ENCODE results near the gene CTU2. TPM values are rescaled to one million over a fixed set of nuclear protein-coding genes. Genes with fewer than 3 reads are reported as not detected.

CTU2 gene
- total RNA-seq, 1 experiment from 2014 or later, result 52.4 TPM

DNA sequence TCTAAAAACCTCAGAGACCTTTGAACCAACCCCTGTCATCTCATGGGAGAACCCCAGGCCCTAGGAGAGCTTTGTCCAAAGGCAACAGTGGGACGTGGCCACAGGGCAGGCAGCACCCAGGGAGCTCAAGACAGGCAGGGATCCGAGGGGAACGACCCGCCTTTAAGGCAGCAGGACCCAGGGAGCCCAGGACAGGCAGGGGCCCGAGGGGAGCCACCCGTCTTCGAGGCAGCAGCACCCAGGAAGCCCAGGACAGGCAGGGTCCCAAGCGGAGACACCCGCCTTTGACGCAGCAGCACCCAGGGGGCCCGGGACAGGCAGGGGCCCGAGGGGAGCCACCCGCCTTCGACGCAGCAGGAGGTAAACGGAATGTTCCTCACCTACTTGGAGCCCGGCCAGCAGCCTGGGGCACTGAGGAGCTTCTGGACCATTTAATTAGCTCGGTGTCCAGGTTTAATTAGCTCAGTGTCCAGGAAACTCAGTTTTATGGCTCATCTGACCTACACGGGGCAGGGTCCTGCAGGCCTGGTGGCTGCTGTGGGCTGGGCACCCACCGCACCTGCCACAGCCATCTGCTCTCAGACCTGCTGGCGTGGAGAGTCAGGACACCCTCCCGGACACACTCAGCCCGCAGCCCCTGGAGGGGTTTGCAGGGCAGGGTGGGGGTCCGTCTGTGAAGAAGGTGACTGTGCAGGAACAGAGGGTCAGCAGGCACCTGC is 54.3 kb downstream of the CTU2 start:
- Mint-ChIP-seq H3K4me3 (no peak overlapping the region), H3K4me1 (peaks cover 28% of the 10 kb centered on the region), H3K36me3 (no peaks in the 10 kb centered on the region), H3K9me3 (no peaks in the 10 kb centered on the region), H3K27me3 (ENCODE audit: low read depth) (no peaks in the 10 kb centered on the region), H3K27ac (no peak overlapping the region; the same call in 1 of the 2 replicates)
- POLR2A ChIA-PET, result interaction anchor here (1.0 to 1.6 kb wide), 2 partner anchors 9 kb away, joined by 3 to 4 read pairs; no protein-coding TSS in a partner anchor
- ATAC-seq (no peak), DNase-seq (ENCODE audit: low spot score) (no peak)
- CTCF ChIA-PET, result interaction anchor here (1.7 to 9.0 kb wide), 5 partner anchors 8 to 52 kb away, joined by 6 to 185 read pairs (median 14); partner anchors contain the start of gene PIEZO1
- TF ChIP-seq EMX1 (CRISPR knock-in tag; IDR thresholded peaks at IDR 0.05), result no peak
- TF ChIP-seq, protein P1, sequence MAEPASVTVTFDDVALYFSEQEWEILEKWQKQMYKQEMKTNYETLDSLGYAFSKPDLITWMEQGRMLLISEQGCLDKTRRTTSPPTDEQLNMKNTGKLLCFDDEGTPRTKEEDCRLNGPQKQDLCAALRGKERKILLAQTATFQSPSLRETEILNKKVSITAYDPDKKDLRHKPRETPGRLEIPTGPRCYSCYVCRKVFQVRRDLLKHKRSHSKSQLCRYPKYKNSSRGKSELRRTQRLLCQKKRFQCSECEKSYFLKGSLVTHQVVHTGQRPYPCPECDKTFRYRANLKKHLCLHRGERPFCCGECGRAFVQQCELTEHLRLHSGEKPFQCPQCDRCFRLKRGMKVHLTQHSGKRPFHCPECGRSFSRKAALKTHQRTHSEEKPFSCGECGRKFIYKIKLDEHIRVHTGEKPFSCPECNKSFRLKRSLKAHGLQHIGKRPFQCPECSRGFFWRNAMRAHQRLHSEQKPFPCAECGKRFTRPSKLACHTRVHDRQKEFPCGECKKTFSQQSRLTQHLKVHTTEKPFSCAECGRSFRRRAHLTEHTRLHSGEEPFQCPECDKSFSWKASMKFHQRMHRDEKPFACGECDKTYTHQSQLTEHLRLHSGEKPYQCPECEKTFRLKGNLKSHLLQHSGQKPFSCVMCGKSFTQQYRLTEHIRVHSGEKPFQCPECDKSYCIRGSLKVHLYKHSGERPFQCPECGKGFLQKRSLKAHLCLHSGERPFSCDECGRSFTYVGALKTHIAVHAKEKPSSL (CRISPR knock-in tag; conservative IDR thresholded peaks at IDR 0.05), result no peak
- no peak for TF ChIP-seq ZNF416 (CRISPR knock-in tag; IDR thresholded peaks at IDR 0.05)
- no peak for TF ChIP-seq TEAD4 (CRISPR knock-in tag; IDR thresholded peaks at IDR 0.05)
- TF ChIP-seq IRF2 (CRISPR knock-in tag; IDR thresholded peaks at IDR 0.05; ENCODE audit: borderline replicate concordance, low read depth), result no peak
- no peak for TF ChIP-seq ZNF219 (CRISPR knock-in tag; IDR thresholded peaks at IDR 0.05; ENCODE audit: borderline replicate concordance)
- no peak for TF ChIP-seq NR2C2 (CRISPR knock-in tag; IDR thresholded peaks at IDR 0.05)
- TF ChIP-seq E2F4 (CRISPR knock-in tag; IDR thresholded peaks at IDR 0.05; ENCODE audit: borderline replicate concordance, low read depth), result no peak
- TF ChIP-seq ZNF423 (CRISPR knock-in tag; IDR thresholded peaks at IDR 0.05), result no peak
- TF ChIP-seq, protein P2, sequence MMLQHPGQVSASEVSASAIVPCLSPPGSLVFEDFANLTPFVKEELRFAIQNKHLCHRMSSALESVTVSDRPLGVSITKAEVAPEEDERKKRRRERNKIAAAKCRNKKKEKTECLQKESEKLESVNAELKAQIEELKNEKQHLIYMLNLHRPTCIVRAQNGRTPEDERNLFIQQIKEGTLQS (CRISPR knock-in tag; conservative IDR thresholded peaks at IDR 0.05), result no peak
- no peak for TF ChIP-seq ZNF396 (CRISPR knock-in tag; IDR thresholded peaks at IDR 0.05; ENCODE audit: borderline replicate concordance)
- TF ChIP-seq RORB (CRISPR knock-in tag; IDR thresholded peaks at IDR 0.05), result no peak
- TF ChIP-seq, protein P3, sequence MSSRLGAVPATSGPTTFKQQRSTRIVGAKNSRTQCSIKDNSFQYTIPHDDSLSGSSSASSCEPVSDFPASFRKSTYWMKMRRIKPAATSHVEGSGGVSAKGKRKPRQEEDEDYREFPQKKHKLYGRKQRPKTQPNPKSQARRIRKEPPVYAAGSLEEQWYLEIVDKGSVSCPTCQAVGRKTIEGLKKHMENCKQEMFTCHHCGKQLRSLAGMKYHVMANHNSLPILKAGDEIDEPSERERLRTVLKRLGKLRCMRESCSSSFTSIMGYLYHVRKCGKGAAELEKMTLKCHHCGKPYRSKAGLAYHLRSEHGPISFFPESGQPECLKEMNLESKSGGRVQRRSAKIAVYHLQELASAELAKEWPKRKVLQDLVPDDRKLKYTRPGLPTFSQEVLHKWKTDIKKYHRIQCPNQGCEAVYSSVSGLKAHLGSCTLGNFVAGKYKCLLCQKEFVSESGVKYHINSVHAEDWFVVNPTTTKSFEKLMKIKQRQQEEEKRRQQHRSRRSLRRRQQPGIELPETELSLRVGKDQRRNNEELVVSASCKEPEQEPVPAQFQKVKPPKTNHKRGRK (CRISPR knock-in tag; IDR thresholded peaks at IDR 0.05; ENCODE audit: borderline replicate concordance), result no peak
- no peak for TF ChIP-seq NR1H2 (CRISPR knock-in tag; IDR thresholded peaks at IDR 0.05)
- TF ChIP-seq CTCF (IDR thresholded peaks at IDR 0.05), result no peak

- Mint-ChIP-seq H3K4me3 (no peak overlapping the region), H3K27ac (no peak overlapping the region), H3K4me1 (peaks cover 27% of the 10 kb centered on the region), H3K27me3 (ENCODE audit: low read depth) (no peaks in the 10 kb centered on the region), H3K36me3 (no peaks in the 10 kb centered on the region), H3K9me3 (no peaks in the 10 kb centered on the region)
- TF ChIP-seq ESRRA (CRISPR knock-in tag; IDR thresholded peaks at IDR 0.05; ENCODE audit: borderline replicate concordance), result no peak
- TF ChIP-seq, protein P4, sequence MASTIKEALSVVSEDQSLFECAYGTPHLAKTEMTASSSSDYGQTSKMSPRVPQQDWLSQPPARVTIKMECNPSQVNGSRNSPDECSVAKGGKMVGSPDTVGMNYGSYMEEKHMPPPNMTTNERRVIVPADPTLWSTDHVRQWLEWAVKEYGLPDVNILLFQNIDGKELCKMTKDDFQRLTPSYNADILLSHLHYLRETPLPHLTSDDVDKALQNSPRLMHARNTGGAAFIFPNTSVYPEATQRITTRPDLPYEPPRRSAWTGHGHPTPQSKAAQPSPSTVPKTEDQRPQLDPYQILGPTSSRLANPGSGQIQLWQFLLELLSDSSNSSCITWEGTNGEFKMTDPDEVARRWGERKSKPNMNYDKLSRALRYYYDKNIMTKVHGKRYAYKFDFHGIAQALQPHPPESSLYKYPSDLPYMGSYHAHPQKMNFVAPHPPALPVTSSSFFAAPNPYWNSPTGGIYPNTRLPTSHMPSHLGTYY (CRISPR knock-in tag; IDR thresholded peaks at IDR 0.05), result no peak
- TF ChIP-seq GTF2I (CRISPR knock-in tag; conservative IDR thresholded peaks at IDR 0.05), result 0 out of 2 replicates have a peak, but pooled peaks have one; percentile 19
- TF ChIP-seq TP53 (CRISPR knock-in tag; IDR thresholded peaks at IDR 0.05), result no peak
- no peak for TF ChIP-seq ATF1 (CRISPR knock-in tag; IDR thresholded peaks at IDR 0.05)
- TF ChIP-seq, protein P5, sequence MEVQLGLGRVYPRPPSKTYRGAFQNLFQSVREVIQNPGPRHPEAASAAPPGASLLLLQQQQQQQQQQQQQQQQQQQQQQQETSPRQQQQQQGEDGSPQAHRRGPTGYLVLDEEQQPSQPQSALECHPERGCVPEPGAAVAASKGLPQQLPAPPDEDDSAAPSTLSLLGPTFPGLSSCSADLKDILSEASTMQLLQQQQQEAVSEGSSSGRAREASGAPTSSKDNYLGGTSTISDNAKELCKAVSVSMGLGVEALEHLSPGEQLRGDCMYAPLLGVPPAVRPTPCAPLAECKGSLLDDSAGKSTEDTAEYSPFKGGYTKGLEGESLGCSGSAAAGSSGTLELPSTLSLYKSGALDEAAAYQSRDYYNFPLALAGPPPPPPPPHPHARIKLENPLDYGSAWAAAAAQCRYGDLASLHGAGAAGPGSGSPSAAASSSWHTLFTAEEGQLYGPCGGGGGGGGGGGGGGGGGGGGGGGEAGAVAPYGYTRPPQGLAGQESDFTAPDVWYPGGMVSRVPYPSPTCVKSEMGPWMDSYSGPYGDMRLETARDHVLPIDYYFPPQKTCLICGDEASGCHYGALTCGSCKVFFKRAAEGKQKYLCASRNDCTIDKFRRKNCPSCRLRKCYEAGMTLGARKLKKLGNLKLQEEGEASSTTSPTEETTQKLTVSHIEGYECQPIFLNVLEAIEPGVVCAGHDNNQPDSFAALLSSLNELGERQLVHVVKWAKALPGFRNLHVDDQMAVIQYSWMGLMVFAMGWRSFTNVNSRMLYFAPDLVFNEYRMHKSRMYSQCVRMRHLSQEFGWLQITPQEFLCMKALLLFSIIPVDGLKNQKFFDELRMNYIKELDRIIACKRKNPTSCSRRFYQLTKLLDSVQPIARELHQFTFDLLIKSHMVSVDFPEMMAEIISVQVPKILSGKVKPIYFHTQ (CRISPR knock-in tag; IDR thresholded peaks at IDR 0.05), result no peak
- ATAC-seq (no peak), DNase-seq (ENCODE audit: low spot score) (no peak)
- ChIA-PET CTCF (interaction anchor here (2.7 to 9.0 kb wide), 2 partner anchors 23 to 25 kb away, joined by 21 to 185 read pairs; partner anchors contain the start of gene PIEZO1), POLR2A (interaction anchor here (1.0 kb wide), 1 partner anchor 8 kb away, joined by 3 read pairs; no protein-coding TSS in a partner anchor)
These were observed 54.8 kb downstream of the CTU2 start for GRCh38 chr16:88761143-88761534.
